ENCODE measurements around the gene BOD1. TPM values are rescaled to one million over a fixed set of nuclear protein-coding genes. Genes with fewer than 3 reads are reported as not detected.

BOD1 gene
- polyA plus RNA-seq (2011; rRNA removed), result 95.1 and 102 TPM in 2 replicates
- polyA plus RNA-seq (2012; cell fraction: cytosol; rRNA removed), result 50.2 and 50.9 TPM in 2 replicates
- polyA plus RNA-seq (2012; cell fraction: nucleus; rRNA removed), result 34.5 and 40.0 TPM in 2 replicates
- 59.1 to 63.8 TPM (median 59.6 TPM) in 3 replicates for polyA plus RNA-seq (2017; fragmentation: RNase III; extraction: RNeasy Plus Mini Kit Qiagen cat#74134 plus additional on column Dnase treatment)
- 43.2 and 55.0 TPM in 2 replicates for polyA minus RNA-seq (2011; rRNA and poly(A)+ RNA removed)

- H3K27ac ChIP-seq, result peak within 1 kb of the TSS; percentile 92 to 98
- no peak for FAIRE-seq
- ChIA-PET POLR2A (interaction anchor here (1.1 to 2.0 kb wide), 7 partner anchors 73 to 357 kb away, joined by 4 to 12 read pairs (median 6); partner anchors contain the start of genes CPEB4 and STC2), CTCF (interaction anchor here (0.6 to 13.6 kb wide), 31 partner anchors 11 to 909 kb away, joined by 3 to 229 read pairs (median 5); partner anchors contain the start of genes C5orf47 and STC2)
- ATAC-seq, result peak; percentile 95 to 97
- TF ChIP-seq ZSCAN20 (CRISPR knock-in tag; IDR thresholded peaks at IDR 0.05) (no peak), EP300 (IDR thresholded peaks at IDR 0.05) (no peak), E2F6 (IDR thresholded peaks at IDR 0.05; ENCODE audit: borderline replicate concordance, low read depth) (peak; percentile 70; the same call in 1 of the 2 replicates), PHF8 (IDR thresholded peaks at IDR 0.05; ENCODE audit: borderline replicate concordance, low read depth) (peak; percentile 12; the same call in 1 of the 2 replicates), BCL3 (IDR thresholded peaks at IDR 0.05) (0 out of 3 replicates have a peak, but pooled peaks have one; percentile 40), MAZ (IDR thresholded peaks at IDR 0.05; ENCODE audit: borderline replicate concordance, low read depth, low read length) (no peak), MAX (IDR thresholded peaks at IDR 0.05) (peak; percentile 89), POLR2A (IDR thresholded peaks at IDR 0.05; ENCODE audit: low read length) (0 out of 2 replicates have a peak, but pooled peaks have one; percentile 30), CBX8 (IDR thresholded peaks at IDR 0.05) (no peak), JUN (IDR thresholded peaks at IDR 0.05) (peak; percentile 54 to 95; a peak in 4 of 5 replicates), ZFP36 (IDR thresholded peaks at IDR 0.05; ENCODE audit: borderline replicate concordance, partially characterized antibody) (no peak), SREBF2 (IDR thresholded peaks at IDR 0.05) (no peak), USF2 (IDR thresholded peaks at IDR 0.05) (peak; percentile 78), GATA3 (IDR thresholded peaks at IDR 0.05; ENCODE audit: borderline replicate concordance) (no peak), ZC3H11A (IDR thresholded peaks at IDR 0.05) (no peak), HOXB5 (CRISPR knock-in tag; IDR thresholded peaks at IDR 0.05) (peak; percentile 68; the same call in 1 of the 2 replicates)
- H3K4me3 ChIP-seq, result peak within 1 kb of the TSS; percentile 88
- no peaks in the 10 kb centered on the region for H3K9me3 ChIP-seq
- peak within 1 kb of the TSS; percentile 83 for H3K4me2 ChIP-seq
- WGBS (ENCODE audit: missing lambda C conversion rate), result 4% methylated on average over 28 of the region's 37 CpGs
- peak; percentile 91 to 98 for DNase-seq (ENCODE audit: low read depth in 1 of 2, low spot score in 1 of 2)
- peaks cover 40% of the 10 kb centered on the region for H3K4me1 ChIP-seq
Measured at GRCh38 chr5:173616577-173617118, at the start of gene BOD1. TSS of gene BOD1 (minus strand) at chr5:173616650. CDS start at chr5:173616436, 214 bp downstream.

GRCh38 chr5:173665326-173665725, 48.9 kb upstream of the BOD1 start:
- WGBS (ENCODE audit: missing lambda C conversion rate), result 66% methylated on average over 4 of the region's 4 CpGs
- H3K4me2 ChIP-seq, result no peak overlapping the region
- ChIA-PET POLR2A (no interaction called here), CTCF (interaction anchor here (0.9 to 2.2 kb wide), 2 partner anchors 15 to 47 kb away, joined by 4 to 7 read pairs; no protein-coding TSS in a partner anchor)
- no peak overlapping the region for H3K27ac ChIP-seq
- peaks cover 7% of the 10 kb centered on the region; the same call in 1 of the 3 replicates for H3K9me3 ChIP-seq
- no peak overlapping the region for H3K4me3 ChIP-seq
- peaks cover 3% of the 10 kb centered on the region; the same call in 1 of the 3 replicates for H3K4me1 ChIP-seq
- no peak for DNase-seq (ENCODE audit: low read depth in 1 of 2, low spot score in 1 of 2)
- TF ChIP-seq REST (IDR thresholded peaks at IDR 0.05) (no peak), CBX2 (IDR thresholded peaks at IDR 0.05; ENCODE audit: borderline replicate concordance, low read depth) (no peak), BCL3 (IDR thresholded peaks at IDR 0.05) (no peak), KDM5A (IDR thresholded peaks at IDR 0.05) (no peak), MAZ (IDR thresholded peaks at IDR 0.05; ENCODE audit: borderline replicate concordance, low read depth, low read length) (no peak), HES2 (IDR thresholded peaks at IDR 0.05) (no peak), ESRRA (IDR thresholded peaks at IDR 0.05; ENCODE audit: borderline replicate concordance, low read length) (no peak), NPAS2 (CRISPR knock-in tag; IDR thresholded peaks at IDR 0.05; ENCODE audit: borderline replicate concordance) (no peak), EHF (CRISPR knock-in tag; IDR thresholded peaks at IDR 0.05) (no peak), FOSL2 (IDR thresholded peaks at IDR 0.05) (no peak), FOSL2 (CRISPR knock-in tag; IDR thresholded peaks at IDR 0.05) (no peak), ATOH8 (CRISPR knock-in tag; IDR thresholded peaks at IDR 0.05; ENCODE audit: low read depth) (no peak), ZSCAN20 (CRISPR knock-in tag; IDR thresholded peaks at IDR 0.05) (no peak)
- FAIRE-seq, result no peak
- ATAC-seq, result no peak

Measured in A549 (cell line).